ENCODE results near the gene ZNF329.

ZNF329 gene

DNA sequence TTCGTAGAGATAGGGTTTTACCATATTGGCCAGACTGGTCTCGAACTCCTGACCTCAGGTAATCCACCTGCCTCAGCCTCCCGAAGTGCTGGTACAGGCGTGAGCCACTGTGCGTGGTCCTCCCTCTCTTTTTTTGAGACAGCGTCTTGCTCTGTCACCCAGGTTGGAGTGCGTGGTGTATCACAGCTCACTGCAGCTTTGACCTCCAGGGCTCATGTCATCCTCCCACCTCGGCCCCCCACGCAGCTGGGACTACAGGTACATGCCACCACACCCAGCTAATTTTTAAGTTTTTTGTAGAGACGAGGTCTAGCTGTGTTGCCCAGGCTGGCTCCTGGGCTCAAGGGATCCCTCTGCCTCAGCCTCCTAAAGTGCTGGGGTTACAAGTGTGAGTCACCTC lies 70.8 kb downstream of the ZNF329 start:
- no peaks in the 10 kb centered on the region for H3K27me3 ChIP-seq (ENCODE audit: control insufficient read depth in 2 of 2, insufficient read depth in 2 of 2, low read length in 2 of 2)
- no peak overlapping the region for H3K4me3 ChIP-seq (ENCODE audit: low read length in 2 of 2)
- no peak overlapping the region for H3K9ac ChIP-seq (ENCODE audit: low read depth in 1 of 2, low read length in 2 of 2)
- H3K36me3 ChIP-seq (ENCODE audit: control insufficient read depth in 2 of 2, insufficient read depth in 2 of 2, low read length in 2 of 2): peaks cover 3 to 10% of the 10 kb centered on the region in 2 donors
- no peak overlapping the region for H3K27ac ChIP-seq (ENCODE audit: low read depth in 2 of 2, low read length in 2 of 2)
- peaks cover 8 to 22% of the 10 kb centered on the region in 2 donors for H3K9me3 ChIP-seq (ENCODE audit: control insufficient read depth in 2 of 2, low read length in 2 of 2)
- H3K4me1 ChIP-seq (ENCODE audit: control insufficient read depth in 2 of 2, insufficient read depth in 2 of 2, low read length in 2 of 2): no peaks in the 10 kb centered on the region

Measured in mucosa of rectum (tissue), 2 donors.